Activated CD4-positive, CD25-positive, alpha-beta regulatory T cell treated with anti-CD3 and anti-CD28 coated beads, Interleukin-2, amount 50 U/mL, for 72 hours (primary cell): Measurements from ENCODE around the gene PRRX2.

Source experiments
- DNase-seq: peaks from one replicate; pipeline ENCODE4 v3.0.0; 2021

Gene PRRX2

GRCh38 chr9:129712634-129713401 lies 47.4 kb downstream of the PRRX2 start:
- DNase-seq: no peak

- no peak for DNase-seq
Measured at GRCh38 chr9:129713402-129713679, 47.9 kb downstream of the PRRX2 start.

- no peak for DNase-seq
Measured at GRCh38 chr9:129714511-129715061, 49.1 kb downstream of the PRRX2 start.

GRCh38 chr9:129716091-129716490 lies 50.6 kb downstream of the PRRX2 start:
- no peak for DNase-seq

GRCh38 chr9:129717991-129718390 lies 52.5 kb downstream of the PRRX2 start:
- DNase-seq: no peak

GRCh38 chr9:129718647-129719046 lies 53.2 kb downstream of the PRRX2 start:
- DNase-seq: no peak

- DNase-seq: no peak
Measured at GRCh38 chr9:129719135-129719534, 53.7 kb downstream of the PRRX2 start.

GRCh38 chr9:129720181-129720864 lies 54.9 kb downstream of the PRRX2 start:
- no peak for DNase-seq

- DNase-seq: no peak
Measured at GRCh38 chr9:129720865-129721545, 55.6 kb downstream of the PRRX2 start.

GRCh38 chr9:129722913-129723312 lies 57.5 kb downstream of the PRRX2 start:
- DNase-seq: no peak

- no peak for DNase-seq
Measured at GRCh38 chr9:129724456-129725190, 59.2 kb downstream of the PRRX2 start.

- no peak for DNase-seq
Measured at GRCh38 chr9:129725795-129726251, 60.4 kb downstream of the PRRX2 start.

- DNase-seq: peak; percentile 61
Measured at GRCh38 chr9:129726322-129727160, 61.1 kb downstream of the PRRX2 start.

- no peak for DNase-seq
Measured at GRCh38 chr9:129728744-129729143, 63.3 kb downstream of the PRRX2 start.

- DNase-seq: no peak
Measured at GRCh38 chr9:129731477-129732085, 66.1 kb downstream of the PRRX2 start.

- DNase-seq: no peak
Measured at GRCh38 chr9:129732100-129732499, 66.7 kb downstream of the PRRX2 start.

- no peak for DNase-seq
Measured at GRCh38 chr9:129732946-129733631, 67.6 kb downstream of the PRRX2 start.

GRCh38 chr9:129733632-129733953 lies 68.1 kb downstream of the PRRX2 start:
- DNase-seq: no peak

- DNase-seq: no peak
Measured at GRCh38 chr9:129735546-129735945, 70.1 kb downstream of the PRRX2 start.

- DNase-seq: no peak
Measured at GRCh38 chr9:129736334-129736733, 70.9 kb downstream of the PRRX2 start.
